ENCODE measurements around the gene ETV1. TPM values are rescaled to one million over a fixed set of nuclear protein-coding genes. Genes with fewer than 3 reads are reported as not detected.

ETV1 gene
- polyA plus RNA-seq, 1 donor from 2014 or later = 1.5 TPM

- H3F3A ChIP-seq (ENCODE audit: insufficient read depth, low read length, poor library complexity, severe bottlenecking) = no peaks in the 10 kb centered on the region
- no peaks in the 10 kb centered on the region for H3K79me2 ChIP-seq (replicated peaks; ENCODE audit: insufficient read depth, low read length)
- no peaks in the 10 kb centered on the region for H3K9me2 ChIP-seq (ENCODE audit: insufficient read depth, low read length)
- H3K4me2 ChIP-seq (ENCODE audit: low read length) = no peak overlapping the region
- peak overlapping the region; percentile 0 for H3K4me3 ChIP-seq (ENCODE audit: low read length)
- H3K9me3 ChIP-seq (ENCODE audit: low read length) = no peaks in the 10 kb centered on the region
- no peaks in the 10 kb centered on the region for H3K27me3 ChIP-seq (ENCODE audit: insufficient read depth, low read depth, low read length)
- no peak overlapping the region for H2AFZ ChIP-seq (ENCODE audit: low read depth, low read length)
- TF ChIP-seq REST (IDR thresholded peaks at IDR 0.05; ENCODE audit: borderline replicate concordance) (no peak), TAF1 (IDR thresholded peaks at IDR 0.05; ENCODE audit: low read depth) (no peak), EP300 (conservative IDR thresholded peaks at IDR 0.05; ENCODE audit: poor library complexity, severe bottlenecking) (no peak), SMC3 (conservative IDR thresholded peaks at IDR 0.05; ENCODE audit: poor library complexity) (no peak)
- H3K9ac ChIP-seq (ENCODE audit: low read length) = no peak overlapping the region
- peak overlapping the region; percentile 12 for H3K27ac ChIP-seq (ENCODE audit: low read length)
- no peaks in the 10 kb centered on the region for H4K20me1 ChIP-seq (ENCODE audit: insufficient read depth)
- H3K36me3 ChIP-seq (ENCODE audit: insufficient read depth, low read length) = no peaks in the 10 kb centered on the region
Measured at GRCh38 chr7:13852281-13852968, 137.0 kb downstream of the ETV1 start.

- Histone ChIP-seq H4K20me1 (ENCODE audit: insufficient read depth) (no peaks in the 10 kb centered on the region), H3K4me2 (ENCODE audit: low read length) (no peak overlapping the region), H3F3A (ENCODE audit: insufficient read depth, low read length, poor library complexity, severe bottlenecking) (no peaks in the 10 kb centered on the region), H3K36me3 (ENCODE audit: insufficient read depth, low read length) (no peaks in the 10 kb centered on the region), H3K9me3 (ENCODE audit: low read length) (no peaks in the 10 kb centered on the region), H2AFZ (ENCODE audit: low read depth, low read length) (no peak overlapping the region), H3K27ac (ENCODE audit: low read length) (peak overlapping the region; percentile 12), H3K4me3 (ENCODE audit: low read length) (peak overlapping the region; percentile 0), H3K9ac (ENCODE audit: low read length) (no peak overlapping the region), H3K9me2 (ENCODE audit: insufficient read depth, low read length) (no peaks in the 10 kb centered on the region), H3K79me2 (replicated peaks; ENCODE audit: insufficient read depth, low read length) (no peaks in the 10 kb centered on the region), H3K27me3 (ENCODE audit: insufficient read depth, low read depth, low read length) (no peaks in the 10 kb centered on the region)
- TF ChIP-seq EZH2 (IDR thresholded peaks at IDR 0.05; ENCODE audit: borderline replicate concordance, insufficient read depth, low read length, poor library complexity, severe bottlenecking) (no peak), POLR2AphosphoS5 (IDR thresholded peaks at IDR 0.05) (peak; percentile 67), REST (IDR thresholded peaks at IDR 0.05; ENCODE audit: borderline replicate concordance) (peak; percentile 50), SMC3 (conservative IDR thresholded peaks at IDR 0.05; ENCODE audit: poor library complexity) (no peak), TAF1 (IDR thresholded peaks at IDR 0.05; ENCODE audit: low read depth) (no peak), RAD21 (conservative IDR thresholded peaks at IDR 0.05) (no peak), EP300 (conservative IDR thresholded peaks at IDR 0.05; ENCODE audit: poor library complexity, severe bottlenecking) (no peak), CTCF (IDR thresholded peaks at IDR 0.05; ENCODE audit: poor library complexity, severe bottlenecking) (no peak), MXI1 (conservative IDR thresholded peaks at IDR 0.05; ENCODE audit: poor library complexity, severe bottlenecking) (no peak)
Measured at GRCh38 chr7:13851736-13852135, 137.7 kb downstream of the ETV1 start.

All from neural cell (in vitro differentiated cells).